GM06990 (cell line): ENCODE measurements around the gene OVAAL.

Source experiments
- DNase-seq: peaks from one replicate; pipeline ENCODE4 v3.0.0-alpha.2; 2011; ENCODE audit not compliant: insufficient read length; ENCODE audit errors: extremely low read depth
- H3K27me3 ChIP-seq: replicated peaks from 2 replicates; pipeline ENCODE4 v1.6.0; 2011; ENCODE audit warnings: low read length; ENCODE audit not compliant: control insufficient read depth, insufficient read depth
- H3K36me3 ChIP-seq: 2 replicates; pipeline ENCODE4 v1.5.1; 2011; ENCODE audit warnings: low read length; ENCODE audit not compliant: control insufficient read depth, insufficient read depth
- H3K4me3 ChIP-seq: replicated peaks from 2 replicates; pipeline ENCODE4 v1.5.1; 2011; ENCODE audit warnings: low read depth, mild to moderate bottlenecking, control low read depth, low read length
- TF ChIP-seq, protein P1 (sequence below): IDR thresholded peaks from 2 replicates; pipeline ENCODE4 v1.5.1; 2011; ENCODE audit warnings: low read length, control low read depth, mild to moderate bottlenecking, inconsistent platforms; ENCODE audit not compliant: insufficient read depth, poor library complexity, severe bottlenecking

The OVAAL gene

DNA sequence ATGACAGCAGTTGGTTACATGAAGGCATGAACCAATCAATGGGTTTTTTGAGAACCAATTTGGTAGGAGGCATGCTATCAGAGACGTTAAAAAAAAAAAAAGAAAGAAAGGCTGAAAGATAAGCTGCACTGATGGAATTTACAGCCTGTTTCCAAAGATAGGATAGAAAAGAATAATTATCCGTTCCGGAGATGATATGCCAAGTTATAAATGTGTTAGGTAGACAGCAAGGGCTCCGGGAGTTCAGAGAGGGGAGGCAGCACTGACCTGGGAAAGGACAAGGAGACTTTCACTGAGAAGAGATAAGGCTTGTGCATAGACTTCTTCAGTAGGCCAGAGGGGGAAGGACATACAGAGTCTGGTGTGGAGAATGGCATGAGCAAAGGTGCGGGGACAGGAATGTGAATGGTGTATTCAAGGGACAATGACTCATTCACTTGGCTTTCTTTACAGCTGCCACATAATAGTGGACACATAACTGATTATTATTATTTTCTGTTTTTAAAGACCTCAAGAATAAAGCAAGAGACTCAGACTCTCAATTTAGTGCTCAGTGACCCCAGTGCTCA lies 31.6 kb upstream of the OVAAL start:
- Histone ChIP-seq H3K4me3 (no peak overlapping the region), H3K27me3 (no peaks in the 10 kb centered on the region), H3K36me3 (no peaks in the 10 kb centered on the region)
- DNase-seq = no peak
- TF ChIP-seq, protein P1, sequence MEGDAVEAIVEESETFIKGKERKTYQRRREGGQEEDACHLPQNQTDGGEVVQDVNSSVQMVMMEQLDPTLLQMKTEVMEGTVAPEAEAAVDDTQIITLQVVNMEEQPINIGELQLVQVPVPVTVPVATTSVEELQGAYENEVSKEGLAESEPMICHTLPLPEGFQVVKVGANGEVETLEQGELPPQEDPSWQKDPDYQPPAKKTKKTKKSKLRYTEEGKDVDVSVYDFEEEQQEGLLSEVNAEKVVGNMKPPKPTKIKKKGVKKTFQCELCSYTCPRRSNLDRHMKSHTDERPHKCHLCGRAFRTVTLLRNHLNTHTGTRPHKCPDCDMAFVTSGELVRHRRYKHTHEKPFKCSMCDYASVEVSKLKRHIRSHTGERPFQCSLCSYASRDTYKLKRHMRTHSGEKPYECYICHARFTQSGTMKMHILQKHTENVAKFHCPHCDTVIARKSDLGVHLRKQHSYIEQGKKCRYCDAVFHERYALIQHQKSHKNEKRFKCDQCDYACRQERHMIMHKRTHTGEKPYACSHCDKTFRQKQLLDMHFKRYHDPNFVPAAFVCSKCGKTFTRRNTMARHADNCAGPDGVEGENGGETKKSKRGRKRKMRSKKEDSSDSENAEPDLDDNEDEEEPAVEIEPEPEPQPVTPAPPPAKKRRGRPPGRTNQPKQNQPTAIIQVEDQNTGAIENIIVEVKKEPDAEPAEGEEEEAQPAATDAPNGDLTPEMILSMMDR = no peak

DNA sequence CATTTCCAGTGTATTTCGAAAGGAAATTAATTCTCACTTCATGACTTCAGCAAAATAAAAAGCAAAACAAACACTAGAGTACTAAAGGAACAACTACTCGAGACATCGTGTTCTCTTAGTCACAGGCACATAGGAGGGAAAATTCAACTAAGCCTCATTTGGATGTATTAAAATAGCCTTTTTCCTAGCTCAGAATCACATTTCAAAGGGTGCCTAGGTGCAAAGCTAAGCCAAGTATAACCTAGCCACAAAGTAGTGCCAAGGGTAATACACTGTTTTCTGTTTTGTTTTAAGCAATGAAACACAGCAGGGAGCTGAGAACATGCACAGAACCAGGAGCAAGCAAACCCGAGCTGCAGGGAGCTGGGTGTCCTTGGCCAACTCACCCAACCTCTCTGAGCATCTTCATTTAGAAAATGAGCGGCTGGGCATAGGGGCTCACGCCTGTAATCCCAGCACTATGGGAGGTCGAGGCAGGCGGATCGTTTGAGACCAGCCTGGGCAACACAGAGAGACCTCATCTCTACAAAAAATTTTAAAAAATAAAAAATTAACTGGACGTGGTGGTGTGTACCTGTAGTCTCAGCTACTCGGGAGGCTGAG lies 29.8 kb upstream of the OVAAL start:
- TF ChIP-seq, protein P1 = no peak
- DNase-seq = no peak
- Histone ChIP-seq H3K27me3 (no peaks in the 10 kb centered on the region), H3K4me3 (no peak overlapping the region), H3K36me3 (no peaks in the 10 kb centered on the region)

DNA sequence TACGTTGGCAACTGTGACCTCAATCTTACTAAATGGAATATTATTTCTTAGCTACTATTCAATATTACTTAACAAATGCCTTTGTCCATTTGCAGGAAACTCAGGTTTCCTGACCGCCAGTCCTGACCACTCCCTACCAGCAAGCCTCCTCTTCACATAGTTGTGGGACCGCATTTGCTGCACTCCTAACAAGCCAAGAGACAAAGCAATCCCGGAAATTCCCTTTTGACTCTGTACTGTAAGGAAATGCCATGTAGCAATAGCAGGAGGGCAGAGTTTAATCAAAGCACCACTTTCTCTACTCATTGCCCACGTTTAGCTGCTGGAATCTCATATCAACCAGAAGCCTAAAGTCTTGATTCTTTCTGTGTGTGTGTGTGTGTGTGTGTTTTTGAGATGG lies 28.3 kb upstream of the OVAAL start:
- TF ChIP-seq, protein P1 = no peak
- Histone ChIP-seq H3K27me3 (no peaks in the 10 kb centered on the region), H3K4me3 (no peak overlapping the region), H3K36me3 (no peaks in the 10 kb centered on the region)
- DNase-seq = no peak

DNA sequence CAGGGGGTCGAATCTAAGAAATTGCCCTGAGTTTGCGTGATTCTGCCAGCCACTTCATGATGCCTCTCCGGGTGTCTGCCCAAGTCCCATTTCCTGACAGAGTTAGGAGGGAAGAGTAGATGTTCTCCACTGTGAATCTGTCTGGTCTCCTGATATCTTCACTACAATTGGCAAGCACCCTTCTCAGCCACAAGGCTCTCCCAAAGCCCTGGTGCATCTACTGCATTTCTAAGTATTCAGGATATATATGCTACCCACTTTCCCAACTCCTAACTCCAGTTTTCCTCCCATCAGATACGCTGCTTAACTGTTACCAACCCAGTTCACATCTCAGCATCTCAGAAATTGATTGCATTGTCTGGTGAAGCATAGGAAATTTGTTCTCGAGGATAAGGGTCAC lies 25.9 kb upstream of the OVAAL start:
- no peak for DNase-seq
- H3K4me3 ChIP-seq = no peak overlapping the region
- H3K27me3 ChIP-seq = no peaks in the 10 kb centered on the region
- TF ChIP-seq, protein P1 = no peak
- H3K36me3 ChIP-seq = no peaks in the 10 kb centered on the region

DNA sequence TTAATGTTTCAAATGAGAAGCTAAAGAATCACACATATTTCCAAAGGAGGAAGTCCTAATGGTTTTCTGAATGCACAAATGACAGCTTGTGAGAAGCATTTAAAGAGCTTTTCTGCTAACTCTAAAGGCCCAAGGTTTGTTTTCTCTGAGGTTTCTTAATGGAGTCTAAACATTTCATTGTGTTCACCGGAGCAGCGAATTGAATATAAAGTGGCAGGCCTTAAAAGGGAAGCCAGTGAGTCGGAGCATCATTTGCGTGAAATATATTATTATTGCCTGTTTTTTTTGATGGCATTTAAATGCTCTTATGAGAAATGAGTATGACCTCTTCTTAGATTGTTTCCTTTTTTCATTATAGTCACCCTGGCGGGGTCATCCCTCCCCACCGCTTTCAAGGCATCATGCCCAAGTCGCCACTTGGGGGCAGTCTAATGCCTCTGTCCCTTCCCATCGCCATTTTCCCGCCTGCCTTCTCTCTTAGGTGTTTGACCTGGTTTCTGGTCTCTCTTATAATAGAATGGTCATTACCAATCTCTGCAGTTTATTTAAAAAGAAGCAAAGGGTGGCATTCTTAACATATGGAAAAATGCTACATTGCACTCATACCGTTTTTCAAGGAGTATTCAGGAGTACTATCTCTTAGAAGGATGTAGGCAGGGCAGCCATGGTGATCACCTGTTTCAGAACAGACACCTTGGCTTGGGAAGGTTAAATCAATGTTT lies 25.3 kb upstream of the OVAAL start:
- H3K4me3 ChIP-seq = no peak overlapping the region
- no peaks in the 10 kb centered on the region for H3K36me3 ChIP-seq
- DNase-seq = peak; percentile 36
- TF ChIP-seq, protein P1 = peak; percentile 88
- H3K27me3 ChIP-seq = no peaks in the 10 kb centered on the region

DNA sequence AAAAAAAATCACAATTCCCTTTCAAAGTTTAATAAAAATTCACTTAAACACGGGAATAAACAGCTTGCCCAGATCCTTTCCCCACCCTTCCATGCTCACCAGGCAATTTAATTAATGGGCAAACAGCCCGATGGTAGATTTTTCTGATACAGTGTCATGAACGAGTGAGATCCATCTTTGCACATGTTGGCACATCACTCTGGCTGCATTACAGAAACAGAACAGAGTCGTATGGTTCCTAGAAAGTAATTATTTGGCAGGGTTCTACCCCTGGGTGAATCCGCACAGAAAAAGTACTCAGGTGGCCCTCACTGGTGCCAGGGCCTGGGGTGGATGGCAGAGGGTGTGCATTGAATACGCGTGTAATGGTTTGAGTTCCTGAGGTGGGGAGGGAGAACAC lies 24.6 kb upstream of the OVAAL start:
- H3K36me3 ChIP-seq = no peaks in the 10 kb centered on the region
- H3K27me3 ChIP-seq = no peaks in the 10 kb centered on the region
- TF ChIP-seq, protein P1 = no peak
- DNase-seq = no peak
- no peak overlapping the region for H3K4me3 ChIP-seq
